NCI-H524 (cell line): ENCODE data around the gene SMIM41.

Experiments used
- DNase-seq, 2 experiments: peaks; one replicate each; lab custom pipeline; 2025; lab: John Stamatoyannopoulos, UW

SMIM41 gene

DNA sequence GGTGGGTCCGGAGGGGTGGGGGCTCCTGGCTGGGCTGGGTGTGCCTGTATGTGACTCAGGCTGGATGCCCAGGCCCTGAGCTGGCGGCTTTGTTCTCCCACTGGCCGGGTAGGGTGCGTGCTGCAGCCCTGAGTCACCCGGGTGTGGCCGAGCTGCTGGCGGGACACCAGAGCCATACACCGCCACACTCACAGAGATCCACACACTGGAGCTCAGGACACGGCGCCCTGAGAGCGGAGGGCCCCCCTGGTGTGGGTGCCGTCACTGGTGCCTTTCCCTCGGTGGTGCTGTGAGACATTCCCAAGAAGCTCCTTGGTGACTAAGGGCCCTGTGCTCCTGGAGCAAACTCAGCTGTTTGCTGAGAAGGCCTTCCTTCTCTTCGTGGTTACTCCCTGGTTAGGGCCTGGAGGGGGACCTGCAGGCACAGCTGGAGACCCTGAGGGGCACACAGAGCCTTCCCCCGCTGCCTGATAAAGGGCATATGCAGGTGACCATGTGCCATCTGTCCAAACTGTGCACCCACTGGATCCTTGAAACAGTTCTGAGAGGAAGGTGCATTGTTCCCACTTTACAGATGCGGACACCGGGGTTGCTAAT is 68.0 kb downstream of the SMIM41 start:
- no peak for DNase-seq

DNA sequence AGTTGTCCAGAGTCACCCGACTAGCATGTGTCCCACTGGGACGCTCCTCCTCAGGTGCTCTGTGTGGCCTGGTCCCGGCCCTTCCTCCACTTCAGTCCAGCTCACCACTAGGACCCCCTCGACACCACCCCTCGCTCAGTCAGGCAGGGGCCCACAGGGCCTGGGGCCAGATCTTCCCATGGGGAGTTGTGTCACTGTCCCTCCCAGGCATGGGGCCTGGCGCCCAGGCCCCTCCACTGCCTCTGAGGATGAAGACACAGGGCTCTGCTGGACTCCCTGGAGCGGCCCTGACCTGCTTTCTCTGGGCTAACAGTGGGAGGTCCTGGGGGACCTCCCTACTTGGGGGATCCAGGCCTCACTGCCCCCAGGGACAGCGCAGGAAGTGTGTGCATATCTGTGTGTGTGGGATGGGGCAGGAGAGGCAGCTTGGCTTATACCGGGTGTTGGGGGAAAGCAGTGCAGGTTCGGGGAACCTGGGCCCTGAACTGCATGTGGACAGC is 68.5 kb downstream of the SMIM41 start:
- no peak for DNase-seq

DNA sequence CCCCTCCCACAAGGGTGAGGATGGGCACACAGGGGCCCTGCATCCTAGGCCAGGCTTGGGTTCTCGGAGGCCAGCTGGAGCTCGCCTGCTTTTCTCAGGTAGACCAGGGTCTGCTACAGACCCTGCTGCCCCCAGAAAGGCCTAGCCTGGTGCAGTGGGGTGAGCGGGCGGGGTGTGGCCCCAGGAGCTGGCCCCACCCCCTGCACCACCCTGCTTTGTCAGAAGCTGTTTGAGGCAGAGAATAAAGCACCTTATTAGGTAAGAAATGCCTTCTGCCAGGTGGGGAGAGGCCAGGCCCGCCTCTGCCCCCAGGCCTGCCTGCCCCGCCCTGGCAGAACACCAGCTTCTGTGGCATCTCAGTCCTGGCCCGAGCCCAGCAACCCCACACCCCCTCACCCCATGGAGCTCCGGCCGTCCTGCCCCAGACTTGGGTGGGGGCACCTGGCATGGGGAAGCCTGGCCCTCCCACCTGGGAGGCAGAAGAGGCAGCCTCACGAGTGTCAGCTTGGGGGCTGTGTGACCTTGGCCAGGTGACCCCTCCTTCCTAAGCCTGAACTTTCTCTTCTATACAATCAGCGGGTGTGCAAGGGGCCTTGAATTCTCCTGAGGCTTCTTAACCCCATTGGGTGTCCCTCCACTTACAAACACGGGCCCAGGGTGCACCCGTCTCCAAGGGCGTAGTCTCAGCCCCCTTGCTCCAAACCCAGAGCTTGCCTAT is 69.1 kb downstream of the SMIM41 start:
- DNase-seq: no peak

DNA sequence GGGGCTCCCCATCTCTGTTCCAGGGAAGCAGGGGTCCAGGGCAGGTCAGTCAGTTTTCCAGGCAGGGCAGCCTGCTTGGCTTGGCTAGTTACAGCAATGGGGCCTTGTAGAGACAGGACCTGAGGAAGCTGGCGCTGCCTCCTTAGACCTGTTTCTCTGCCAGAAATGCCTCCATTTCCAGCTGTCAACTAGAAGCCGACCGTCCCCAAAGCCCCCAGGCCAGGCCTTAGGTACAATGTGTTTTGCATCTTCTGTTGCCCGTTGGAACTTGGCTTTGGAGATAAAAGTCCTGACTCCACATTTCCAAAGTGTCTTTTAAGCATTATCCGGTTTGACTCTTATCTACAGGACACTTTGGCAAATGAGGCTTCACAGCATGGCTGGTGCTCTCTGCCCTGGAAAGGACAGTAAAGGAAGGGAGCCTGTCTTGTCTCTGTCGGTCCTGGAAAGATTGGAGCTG is 69.7 kb downstream of the SMIM41 start:
- no peak for DNase-seq

DNA sequence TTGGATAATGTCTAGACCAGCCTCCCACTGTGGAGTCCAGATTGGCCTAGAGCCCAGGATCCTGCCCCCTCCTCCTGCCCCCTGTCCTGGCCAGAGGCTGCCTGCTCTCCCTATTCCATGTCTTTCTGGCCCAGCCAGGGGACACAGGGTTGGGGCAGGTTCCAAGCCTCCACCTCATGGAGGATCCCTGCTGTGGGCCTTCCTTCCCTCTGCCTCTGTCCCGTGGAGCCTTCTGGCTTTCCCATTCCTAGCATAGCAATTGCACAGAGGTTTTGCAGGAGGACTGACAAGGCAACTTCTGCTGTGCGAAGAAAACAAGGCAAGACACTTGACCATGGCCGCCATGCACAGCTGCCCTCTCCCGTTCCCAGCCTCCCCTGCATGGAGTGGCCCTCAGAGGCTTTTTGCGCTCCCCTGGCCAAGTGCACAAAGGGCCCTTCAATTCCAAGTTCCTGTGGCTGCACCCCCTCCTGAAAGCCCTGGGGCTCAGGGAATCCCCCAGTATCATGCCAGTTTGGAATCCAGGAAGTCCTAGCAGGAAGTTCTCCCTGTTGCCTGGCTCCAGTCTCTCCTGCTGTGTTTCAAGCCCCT is 70.2 kb downstream of the SMIM41 start:
- DNase-seq: no peak

DNA sequence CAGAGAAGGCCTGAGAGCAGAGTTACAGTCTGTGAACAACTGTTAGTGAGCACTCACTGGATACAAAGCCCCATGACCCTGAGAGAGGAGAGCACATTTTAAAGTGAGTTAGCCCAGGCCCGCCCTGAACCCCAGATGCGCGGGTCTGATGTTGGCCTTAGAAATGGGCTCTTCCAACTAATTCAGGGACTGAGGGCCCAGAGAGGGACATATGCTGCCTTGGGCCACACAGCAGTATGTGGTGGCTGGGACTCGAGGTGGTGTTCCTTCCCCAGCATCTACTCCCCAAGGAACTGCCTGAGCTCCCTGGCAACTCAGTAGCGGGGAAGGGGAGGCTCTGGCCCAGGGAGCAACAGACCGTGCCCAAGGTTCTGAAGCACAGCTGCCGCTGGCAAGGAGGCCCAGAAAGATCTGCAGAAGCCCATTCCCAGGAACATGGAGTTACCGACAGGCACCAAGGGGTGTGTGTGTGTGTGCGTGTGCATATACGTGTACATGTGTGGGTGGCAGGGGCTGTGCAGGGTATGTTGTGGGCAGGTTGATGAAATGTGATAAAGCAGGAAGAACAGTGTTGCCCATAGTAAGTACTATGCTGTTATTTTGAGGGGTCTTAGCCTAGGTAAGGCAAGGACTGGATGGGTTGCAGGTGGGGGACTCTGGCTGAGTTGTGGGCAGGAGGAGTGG is 71.8 kb downstream of the SMIM41 start:
- no peak for DNase-seq

DNA sequence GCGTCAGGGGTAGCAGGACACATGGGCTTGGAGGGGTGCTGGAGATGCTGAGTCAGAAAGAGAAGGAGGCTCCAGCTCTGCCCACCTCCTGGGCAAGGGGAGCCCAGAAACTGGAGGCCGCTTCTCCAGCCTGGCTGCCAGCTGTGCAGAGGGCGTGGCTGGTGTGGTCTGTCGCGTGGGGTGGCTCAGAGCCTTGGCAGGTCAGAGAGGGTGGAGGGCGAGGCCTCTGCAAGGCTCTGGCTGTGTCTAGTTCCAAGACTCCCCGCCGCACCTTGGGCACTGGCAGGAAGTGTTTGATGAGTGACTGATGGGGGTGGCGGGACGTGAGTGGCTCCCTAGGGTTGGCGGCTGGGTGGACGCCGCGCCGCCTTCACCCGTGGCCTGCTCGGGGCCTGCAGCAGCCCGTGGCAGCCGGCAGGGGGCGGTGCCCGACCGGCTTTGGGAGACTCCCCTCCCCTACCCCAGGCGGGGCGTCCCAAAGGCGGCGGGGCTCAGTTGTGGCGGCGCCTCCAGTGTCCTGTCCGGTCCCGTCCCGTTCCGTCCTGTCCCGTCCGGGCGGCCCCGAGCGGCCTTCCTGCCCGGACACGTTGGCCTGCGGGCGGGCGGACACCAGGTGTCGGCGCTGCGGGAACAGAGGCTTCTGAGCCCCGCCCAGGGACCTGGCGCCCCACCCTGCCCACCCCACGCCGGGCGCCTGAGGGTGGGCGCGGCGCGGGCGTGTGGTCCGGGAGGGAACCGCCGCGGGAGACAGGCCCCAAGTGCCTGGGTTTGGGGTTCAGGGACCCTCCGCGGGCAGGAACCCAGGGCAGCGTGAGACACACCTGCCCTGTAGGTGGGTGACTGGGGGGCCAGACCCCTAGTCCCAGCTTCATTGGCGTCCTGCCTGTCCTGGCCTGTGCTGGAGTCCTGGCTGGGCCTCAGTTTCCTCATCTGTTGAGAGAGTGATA is 72.6 kb downstream of the SMIM41 start:
- peak; percentile 40 to 48 for DNase-seq

DNA sequence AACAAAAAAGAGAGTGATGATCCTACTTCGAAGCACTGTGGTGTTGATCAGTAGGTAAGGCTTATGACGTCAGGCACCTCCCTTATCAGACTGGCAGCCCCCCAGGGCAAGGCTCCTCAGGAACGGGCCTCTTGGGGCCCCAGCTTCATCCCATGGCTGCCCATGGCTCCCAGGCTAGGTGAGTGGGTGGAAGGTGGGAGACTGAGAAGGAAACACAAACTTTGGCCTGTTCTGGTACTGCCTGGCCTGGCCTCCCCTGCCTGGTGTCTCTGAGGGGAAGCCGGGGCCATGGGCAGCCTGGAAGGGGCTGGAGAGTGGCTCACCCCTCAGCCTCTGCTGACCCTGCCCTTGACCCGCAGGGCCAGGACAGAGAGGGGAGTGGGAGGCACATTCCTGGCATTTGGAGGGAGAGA is 73.4 kb downstream of the SMIM41 start:
- no peak for DNase-seq

DNA sequence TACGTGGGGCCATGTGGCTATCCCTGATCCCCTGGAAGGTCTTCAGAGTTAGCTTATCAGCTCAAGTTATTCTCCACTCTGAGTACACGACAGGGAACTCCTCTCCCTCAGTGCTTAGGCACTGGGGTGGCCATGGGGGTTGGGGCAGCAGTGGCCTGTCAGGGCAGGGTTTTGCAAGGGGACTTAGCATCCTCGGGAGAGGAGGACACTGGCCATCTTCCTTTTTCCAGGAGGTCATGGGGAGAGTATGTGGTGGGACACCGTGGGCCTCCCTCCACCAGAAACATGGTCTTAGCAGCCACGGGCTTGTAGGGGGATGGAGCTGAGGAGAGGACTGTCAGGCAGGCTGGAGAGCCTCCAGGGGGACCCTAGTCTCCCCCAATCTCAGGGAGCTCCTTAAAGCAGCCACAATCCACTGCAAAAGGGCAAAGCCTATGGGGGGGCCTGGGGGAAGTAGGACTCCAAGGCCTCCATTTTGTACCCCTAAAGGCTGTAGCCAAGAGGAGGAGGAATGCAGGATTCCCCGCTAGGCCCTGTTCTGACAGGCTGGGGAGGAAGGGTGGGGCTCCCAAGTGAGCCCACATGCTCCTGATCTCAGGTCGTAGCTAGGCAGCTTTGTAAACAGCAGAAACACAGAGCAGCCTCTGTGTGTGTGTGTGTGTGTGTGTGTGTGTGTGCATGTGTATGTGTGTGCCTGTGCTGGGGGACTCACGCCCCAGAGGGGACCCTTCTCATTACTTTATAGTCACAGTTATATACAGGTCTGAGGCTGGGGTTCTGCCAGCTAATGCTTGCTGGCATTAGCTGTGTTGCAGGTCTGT is 75.8 kb downstream of the SMIM41 start:
- no peak for DNase-seq

DNA sequence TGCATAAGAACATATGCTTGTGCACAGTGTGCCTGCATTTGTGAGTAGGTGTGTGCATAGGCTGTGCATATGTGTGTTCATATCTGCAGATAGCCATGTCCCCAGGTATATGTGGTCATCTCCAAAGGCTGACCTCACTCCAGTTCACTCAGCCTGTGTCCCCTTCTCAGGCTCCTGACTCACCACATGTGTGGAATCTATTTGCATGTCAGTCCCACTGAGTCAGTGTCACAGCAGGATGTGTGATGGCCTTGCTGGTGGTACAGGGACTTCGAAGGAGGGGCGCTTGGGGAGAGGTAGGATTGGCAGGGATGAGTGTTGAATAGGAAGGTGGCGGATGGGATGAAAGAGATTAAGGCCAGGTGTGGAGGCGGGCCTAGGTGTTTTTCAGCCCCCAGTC is 76.8 kb downstream of the SMIM41 start:
- no peak for DNase-seq

DNA sequence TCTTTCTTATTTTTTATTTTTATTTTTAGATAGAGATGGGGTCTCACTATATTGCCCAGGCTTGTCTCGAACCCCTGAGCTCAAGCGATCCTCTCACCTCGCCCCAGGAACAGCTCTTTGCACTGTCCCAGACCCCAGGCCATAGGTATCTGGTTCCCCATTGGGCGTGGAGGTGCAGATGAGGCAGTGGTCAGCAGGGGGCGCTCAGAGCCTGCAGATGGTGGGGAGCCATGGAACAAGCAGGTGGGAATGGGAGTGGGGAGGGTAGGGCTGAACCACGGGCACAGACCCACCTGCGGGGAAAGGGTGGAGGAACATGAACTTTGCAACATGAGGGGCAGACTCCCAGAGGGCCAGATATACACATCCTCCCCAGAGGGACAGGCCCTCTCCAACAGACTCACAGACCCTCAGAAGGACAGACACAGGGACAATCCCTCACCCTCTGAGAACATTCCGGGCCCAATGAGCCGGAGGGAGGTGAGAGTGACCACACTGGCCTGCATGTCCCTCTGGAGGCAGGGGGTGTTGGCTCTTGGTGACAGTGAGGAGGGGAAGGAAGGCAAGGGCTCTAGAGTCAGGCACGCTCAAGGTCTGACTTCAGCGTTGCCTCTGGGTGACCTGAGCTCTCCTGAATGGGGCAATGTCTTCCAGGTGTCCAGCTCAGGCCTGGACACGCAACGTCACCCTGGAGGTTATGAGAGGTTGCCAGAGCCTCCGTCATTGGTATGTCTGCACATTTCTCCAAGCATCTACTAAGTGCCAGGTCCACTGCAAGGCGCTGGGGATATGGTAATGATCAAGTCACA is 77.5 kb downstream of the SMIM41 start:
- DNase-seq: peak; percentile 24 to 70

DNA sequence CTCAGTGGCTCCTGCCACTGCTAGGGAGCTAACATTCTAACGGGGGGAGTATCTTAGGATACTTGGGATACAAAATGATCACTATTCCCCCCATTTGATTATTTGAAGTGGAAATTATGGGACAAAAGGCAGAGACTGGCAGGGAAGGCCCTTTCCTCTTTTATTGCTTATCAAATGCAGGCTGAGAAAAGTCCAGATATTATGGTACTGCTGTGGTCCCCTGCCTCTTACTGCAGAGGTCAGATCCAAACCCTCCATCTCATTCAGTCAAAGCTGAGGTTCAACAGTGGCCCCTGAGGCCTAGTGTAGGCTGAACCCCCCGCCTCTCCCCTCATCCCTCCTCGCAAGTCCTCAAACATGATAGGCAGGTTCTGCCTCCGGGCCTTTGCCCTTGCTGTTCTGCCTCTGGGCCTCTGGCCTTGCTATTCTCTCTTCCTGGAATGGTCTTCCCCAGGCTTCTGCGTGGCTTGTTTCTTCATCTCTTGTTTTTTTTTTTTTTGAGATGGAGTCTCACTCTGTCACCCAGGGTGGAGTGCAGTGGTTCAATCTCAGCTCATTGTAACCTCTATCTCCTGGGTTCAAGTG is 78.2 kb downstream of the SMIM41 start:
- DNase-seq: no peak
